NOMO-1 treated with DMSO at 0.1 percent for 48 hours (cell line): ENCODE results near the gene F5.

ENCODE experiments used
- DNase-seq: peaks from one replicate; lab custom pipeline; 2025; ENCODE audit not compliant: unreplicated experiment; lab: John Stamatoyannopoulos, UW

The F5 gene

DNA sequence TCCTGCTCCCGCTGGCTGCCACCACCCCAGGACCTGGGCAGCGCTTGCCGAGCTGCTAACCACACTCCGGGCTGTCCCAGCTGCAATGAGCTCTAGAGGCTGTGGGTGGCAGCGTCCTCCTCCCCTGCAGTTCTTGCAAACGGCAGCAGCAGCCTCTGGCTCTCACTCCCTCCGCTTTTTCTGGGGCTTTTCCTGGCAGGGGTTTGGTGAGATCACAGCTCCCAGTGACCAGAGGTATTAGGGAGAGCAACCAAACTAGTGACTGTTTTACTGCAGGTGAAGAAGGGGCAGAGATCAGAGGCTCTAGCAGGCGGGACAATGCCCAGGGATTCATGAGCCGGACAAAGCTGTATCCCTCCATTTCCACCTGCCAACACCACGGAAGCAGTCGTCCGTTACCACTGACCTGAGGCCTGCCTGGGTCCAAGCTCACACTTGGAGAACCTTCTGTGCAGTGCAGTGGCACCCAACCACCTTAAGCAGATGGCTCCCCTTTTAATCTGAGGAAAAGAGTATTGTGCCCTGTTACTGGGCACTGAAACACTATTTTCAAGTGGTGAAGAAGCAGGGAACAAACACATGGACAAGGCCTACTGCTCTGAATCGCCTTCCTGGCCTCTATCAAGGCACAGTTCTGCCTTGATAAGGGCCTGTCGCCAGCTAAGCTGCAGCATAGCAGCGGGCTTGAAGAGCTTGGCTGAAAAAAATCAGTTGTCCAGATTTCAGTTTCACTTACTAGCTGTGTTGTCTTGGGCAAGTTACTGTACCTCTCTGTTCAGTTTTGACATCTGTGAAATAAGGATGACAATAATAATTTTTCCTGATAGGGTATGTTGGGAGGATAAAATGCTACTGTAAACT lies at the start of gene F5:
F5 (minus strand) TSS at position 87 of the 861 bp plus-strand sequence. CDS start 95 bp downstream, outside the sequence.
- peak; percentile 65 for DNase-seq

- DNase-seq: no peak
These were observed 48.6 kb upstream of the F5 start for GRCh38 chr1:169634877-169635276.

GRCh38 chr1:169634145-169634544 lies 47.9 kb upstream of the F5 start:
- no peak for DNase-seq

DNA sequence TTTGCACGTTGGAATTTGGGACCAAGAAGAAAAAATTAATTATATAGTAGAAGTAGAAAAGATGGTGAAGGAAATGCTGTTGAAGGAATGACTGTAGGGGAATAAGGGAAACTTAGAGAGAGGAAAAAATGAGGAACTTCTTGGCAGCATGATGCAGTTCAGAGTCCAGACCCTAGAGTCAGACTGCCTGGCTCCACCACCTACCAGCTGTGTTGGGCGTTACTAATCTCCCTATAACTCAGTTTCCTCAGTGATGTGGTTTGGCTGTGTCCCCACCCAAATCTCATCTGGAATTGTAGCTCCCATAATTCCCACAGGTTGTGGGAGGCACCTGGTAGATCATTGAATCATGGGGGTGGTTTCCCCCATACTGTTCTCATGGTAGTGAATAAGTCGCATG lies 45.0 kb upstream of the F5 start:
- no peak for DNase-seq

DNA sequence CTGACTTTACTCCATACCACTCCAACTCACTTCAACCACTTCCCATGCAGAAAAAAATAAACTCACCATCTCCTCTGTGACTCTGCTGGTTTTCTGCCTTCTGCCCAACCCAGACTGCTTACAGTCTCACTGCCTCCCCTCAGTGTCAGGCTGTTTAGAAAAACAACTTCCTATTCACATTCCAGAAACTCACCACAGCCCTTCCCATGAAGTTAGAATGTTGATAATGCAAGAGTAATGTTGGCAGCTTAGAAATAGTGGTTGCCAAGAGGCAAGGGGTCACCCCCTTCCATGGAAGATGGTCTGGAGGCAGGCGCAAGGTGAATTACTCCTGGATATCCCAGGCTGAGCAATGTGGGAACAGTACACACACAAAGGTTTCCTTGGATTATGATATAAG lies 43.7 kb upstream of the F5 start, which contains the start of gene SELP:
SELP (minus strand) TSS at position 119 of the 400 bp plus-strand sequence; CDS start at position 69, 50 bp downstream.
- no peak for DNase-seq

DNA sequence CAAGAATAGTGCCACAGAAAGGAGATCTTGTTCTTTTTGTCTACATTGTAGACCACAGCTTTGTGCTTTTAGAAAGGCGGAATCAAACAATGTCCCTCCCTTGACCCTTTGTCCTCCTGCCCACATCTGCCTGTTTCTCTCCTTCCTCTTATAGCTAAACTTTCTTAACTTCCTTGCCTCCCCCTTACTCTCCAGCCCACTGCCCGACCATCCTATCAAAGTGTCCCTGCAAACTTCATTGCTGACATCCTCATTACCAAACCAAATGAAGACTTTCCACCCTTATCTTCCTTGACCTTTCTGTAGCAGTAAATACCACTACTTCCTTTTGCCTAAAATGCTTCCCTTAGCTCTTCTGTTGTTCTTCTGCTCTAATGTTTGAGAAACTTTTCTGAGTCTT lies 38.6 kb upstream of the F5 start:
- no peak for DNase-seq

GRCh38 chr1:169624122-169624521 lies 37.8 kb upstream of the F5 start:
- DNase-seq: no peak

GRCh38 chr1:169623132-169623926 lies 37.0 kb upstream of the F5 start:
- DNase-seq: no peak

GRCh38 chr1:169620565-169620964 lies 34.3 kb upstream of the F5 start:
- no peak for DNase-seq

- no peak for DNase-seq
These were observed 32.1 kb upstream of the F5 start for GRCh38 chr1:169618367-169618766.

DNA sequence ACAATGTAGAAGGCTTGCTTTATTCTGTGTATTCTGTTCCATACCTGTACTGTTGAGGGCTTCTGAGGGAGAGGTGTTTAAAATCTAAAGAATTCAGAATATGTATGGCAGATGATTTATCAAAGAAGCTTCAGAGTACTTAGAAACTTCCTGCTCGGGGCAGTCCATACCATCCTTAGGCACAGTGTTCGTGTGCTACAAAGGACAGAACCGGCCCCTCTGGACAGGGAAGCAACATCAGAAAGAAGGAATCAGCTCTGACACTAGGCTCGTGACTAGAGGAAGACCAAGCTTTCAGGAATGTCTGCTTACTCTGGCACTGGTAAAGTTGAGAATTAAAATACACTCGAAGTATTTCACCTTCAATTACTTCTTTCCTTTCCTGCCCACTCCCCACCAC lies 29.5 kb upstream of the F5 start:
- DNase-seq: no peak

DNA sequence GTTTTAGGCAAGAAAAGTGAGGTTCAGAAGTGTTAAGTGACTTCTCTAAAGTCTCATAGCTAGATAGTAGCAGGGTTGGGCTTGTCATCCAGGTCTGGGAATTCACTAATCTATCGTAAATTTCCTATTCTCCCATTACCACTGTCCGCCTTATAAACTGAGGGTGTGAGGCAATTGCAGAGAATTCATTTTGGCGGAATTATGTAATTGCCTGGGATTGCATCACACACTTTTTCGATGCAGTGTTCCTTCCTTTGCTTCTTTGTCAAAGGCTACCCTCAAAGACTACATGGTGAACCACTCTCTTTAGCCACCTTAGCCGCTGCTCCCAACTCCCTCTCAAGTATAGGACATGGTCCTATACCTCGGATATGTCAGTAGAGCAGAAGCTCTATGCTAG lies 24.6 kb upstream of the F5 start:
- DNase-seq: peak; percentile 42

DNA sequence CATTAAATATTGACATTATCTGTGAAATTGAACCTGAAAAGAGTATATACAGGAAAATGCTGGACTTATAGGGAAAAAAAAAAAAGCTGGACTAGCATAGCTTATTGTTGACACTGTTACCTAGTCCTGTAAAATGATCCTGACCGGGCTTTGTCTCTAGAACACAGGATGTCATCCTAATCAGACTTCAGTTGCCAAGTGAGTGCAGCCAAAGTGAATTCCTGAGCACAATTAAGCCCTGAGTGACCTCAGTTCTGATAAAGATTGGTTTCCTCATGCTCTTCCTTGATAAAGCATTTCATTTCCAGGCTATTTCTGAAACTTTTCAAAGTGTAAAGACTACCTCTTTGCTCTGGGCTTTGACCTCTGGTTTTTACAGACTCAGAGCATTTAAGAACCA lies 23.8 kb upstream of the F5 start:
- no peak for DNase-seq

DNA sequence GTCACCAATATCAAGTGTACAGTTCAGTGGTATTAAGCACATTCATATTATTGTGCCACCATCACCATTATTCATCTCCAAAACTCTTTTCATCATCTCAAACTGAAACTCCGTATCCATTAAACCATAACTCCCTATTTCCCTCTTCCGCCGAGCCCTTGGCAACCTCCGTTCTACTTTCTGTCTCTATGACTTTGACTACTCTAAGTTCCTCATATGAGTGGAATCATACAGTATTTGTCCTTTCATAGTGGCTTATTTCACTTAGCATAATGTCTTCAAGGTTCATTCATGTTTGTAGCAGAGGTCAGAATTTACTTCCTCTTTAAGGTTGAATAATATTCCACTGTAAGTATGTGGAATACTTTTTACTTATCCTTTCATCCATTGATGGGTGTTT lies 21.9 kb upstream of the F5 start:
- no peak for DNase-seq

DNA sequence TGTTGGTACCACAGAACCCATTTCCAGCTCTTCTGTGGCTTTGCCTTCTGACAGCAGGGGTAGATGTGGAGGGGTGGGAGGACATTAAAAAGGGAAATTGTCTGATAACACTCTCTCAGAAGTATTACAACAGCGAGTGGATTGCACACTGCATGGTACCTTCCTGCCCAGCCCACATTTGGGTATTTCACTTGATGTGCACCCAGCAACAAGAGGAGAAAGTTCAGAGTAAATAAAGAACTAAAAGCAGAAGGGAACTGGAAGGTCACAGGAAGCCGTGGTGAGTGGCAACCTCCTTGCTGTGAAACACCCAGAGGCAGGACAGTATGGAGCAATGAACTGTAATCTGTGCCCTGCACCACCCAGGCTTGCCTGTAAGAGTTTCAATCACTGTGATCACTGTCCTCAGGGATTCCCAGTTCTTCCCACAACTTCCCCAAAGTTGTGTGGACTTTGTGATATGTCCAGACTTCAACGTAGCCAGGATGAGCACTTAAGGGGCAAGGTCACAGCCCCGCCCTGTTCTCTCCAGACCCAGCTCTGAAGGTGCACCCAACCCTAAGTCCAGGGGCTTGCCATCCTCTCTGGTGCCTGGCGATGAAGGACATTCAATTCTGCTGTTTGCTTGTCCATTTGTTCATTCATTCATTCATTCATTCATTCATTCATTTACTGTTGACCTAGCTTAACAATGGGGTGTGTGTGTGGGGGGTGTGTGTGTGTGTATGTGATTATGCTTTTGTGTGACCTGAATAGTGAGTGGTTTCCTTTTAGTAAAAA lies 18.7 kb upstream of the F5 start:
- DNase-seq: peak; percentile 98

- DNase-seq: peak; percentile 32
These were observed 15.0 kb upstream of the F5 start for GRCh38 chr1:169601096-169601881.

DNA sequence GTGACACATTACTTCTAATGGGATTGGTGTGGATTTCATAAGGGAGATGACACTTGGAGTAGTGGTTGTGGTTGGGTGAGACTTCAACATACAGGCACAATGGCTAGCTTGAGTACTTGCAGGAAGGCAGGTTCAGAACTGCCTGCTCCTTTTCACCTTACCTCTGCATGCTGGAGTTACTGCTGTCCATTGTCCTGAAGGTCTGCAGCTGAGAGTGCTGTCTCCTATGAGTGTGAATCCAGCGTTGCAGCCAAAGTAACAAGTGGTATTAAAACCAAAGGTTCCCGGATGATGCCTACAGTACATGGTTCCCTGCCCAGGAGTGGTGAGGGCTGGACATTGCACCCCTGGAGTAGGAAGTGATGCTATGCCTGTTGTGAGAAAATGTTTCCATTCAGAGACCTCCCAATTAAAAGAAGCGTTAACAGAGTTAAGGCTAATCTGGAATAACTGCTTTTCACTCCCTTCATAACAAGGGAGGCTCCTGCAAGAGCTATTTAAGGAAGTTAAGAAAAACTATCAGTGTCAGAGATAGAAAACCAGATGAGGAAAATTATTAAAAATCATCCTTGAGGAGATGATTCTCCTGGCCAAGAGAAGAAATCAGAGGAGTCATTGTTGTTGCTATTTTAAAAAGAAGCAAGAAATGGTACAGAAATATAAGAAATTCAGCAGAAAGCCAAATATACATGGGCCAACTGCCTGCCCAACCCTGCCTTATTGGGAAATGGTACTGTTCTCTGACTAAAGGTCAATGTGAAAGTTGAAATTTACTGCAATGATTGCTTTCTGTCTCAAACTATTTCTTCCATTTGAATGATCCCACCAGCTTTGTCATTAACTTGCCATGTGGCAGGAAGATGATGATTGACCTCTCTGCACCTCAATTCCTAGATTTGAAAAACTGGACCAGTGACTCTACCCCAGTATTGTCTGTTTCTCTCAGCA lies 9.8 kb upstream of the F5 start:
- DNase-seq: no peak

DNA sequence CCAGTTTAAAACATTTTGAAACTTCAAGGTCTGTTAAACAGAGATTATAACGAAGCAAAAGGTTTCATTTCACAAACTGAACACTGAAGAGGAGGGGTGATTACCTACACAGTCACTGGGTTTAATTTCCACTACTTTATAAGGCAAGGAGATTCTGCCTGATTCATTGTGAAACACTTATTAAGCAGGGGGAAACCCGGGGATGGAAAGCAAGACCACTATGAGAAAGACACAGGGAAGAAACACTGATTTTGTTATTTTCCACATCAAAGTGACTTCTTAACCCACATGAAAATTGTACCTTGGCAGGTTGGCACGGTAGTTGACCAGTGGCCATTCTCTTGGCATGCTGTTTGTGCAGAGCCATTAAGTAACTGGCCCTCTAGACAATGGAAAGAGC lies 8.1 kb upstream of the F5 start:
- no peak for DNase-seq

GRCh38 chr1:169590932-169591331 lies 4.7 kb upstream of the F5 start:
- no peak for DNase-seq
